ENCODE data around the gene DUSP5. TPM values are rescaled to one million over a fixed set of nuclear protein-coding genes. Genes with fewer than 3 reads are reported as not detected.

Gene DUSP5
- total and polyA plus RNA-seq, 3 donors from 2014 or later = 42.7 to 57.5 (median 42.8) TPM

- no peak for DNase-seq
- H3K27ac ChIP-seq = no peak overlapping the region
- 83 to 92% methylated on average over 6 of the region's 6 CpGs for WGBS, 2 donors
- intact Hi-C loops (cut with DNase I; ENCODE audit: low total_unique reads) = no loop called here
- peaks cover 17% of the 10 kb centered on the region for H3K4me1 ChIP-seq
- no peak for TF ChIP-seq POLR2A (IDR thresholded peaks at IDR 0.05)
- TF ChIP-seq, protein P1, sequence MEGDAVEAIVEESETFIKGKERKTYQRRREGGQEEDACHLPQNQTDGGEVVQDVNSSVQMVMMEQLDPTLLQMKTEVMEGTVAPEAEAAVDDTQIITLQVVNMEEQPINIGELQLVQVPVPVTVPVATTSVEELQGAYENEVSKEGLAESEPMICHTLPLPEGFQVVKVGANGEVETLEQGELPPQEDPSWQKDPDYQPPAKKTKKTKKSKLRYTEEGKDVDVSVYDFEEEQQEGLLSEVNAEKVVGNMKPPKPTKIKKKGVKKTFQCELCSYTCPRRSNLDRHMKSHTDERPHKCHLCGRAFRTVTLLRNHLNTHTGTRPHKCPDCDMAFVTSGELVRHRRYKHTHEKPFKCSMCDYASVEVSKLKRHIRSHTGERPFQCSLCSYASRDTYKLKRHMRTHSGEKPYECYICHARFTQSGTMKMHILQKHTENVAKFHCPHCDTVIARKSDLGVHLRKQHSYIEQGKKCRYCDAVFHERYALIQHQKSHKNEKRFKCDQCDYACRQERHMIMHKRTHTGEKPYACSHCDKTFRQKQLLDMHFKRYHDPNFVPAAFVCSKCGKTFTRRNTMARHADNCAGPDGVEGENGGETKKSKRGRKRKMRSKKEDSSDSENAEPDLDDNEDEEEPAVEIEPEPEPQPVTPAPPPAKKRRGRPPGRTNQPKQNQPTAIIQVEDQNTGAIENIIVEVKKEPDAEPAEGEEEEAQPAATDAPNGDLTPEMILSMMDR (IDR thresholded peaks at IDR 0.05) = no peak
- H3K4me3 ChIP-seq = no peak overlapping the region
- no peaks in the 10 kb centered on the region for H3K27me3 ChIP-seq
- no peaks in the 10 kb centered on the region for H3K36me3 ChIP-seq (ENCODE audit: low read depth, missing control alignments)
- H3K9me3 ChIP-seq = no peaks in the 10 kb centered on the region
These were observed 9.6 kb downstream of the DUSP5 start for GRCh38 chr10:110507346-110507745.

DNA sequence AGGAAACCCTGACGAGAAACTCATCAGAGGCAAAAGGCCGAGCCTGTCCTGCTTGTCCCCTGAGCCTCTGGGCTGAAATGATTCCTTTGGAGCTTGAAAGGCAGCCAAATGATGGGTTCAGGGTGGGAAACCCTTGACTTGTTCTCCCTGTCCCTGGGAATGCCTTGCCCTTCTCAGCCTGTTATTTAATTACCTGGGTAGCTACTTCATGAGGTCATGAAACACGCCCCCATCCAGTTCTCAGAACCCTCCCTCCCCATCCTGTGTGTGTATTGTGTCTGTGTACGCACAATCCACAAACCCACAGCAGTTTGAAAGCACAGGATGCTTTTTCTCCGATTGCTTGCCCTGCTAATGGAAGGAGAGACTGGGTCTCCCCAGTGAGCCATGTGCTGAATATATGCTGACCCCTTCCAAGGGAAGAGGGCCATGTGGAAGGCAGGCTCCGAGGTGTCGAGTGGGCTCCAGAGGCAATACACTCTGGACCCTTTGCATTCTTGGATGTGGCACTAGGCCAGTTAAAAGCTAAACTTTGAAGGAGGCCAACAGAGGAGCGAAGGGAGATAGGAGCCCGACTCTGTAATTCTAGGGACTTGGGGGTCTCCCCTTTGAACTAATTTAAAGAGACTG, 10.6 kb downstream of the DUSP5 start:
- no peak for DNase-seq
- Histone ChIP-seq H3K4me1 (peaks cover 8% of the 10 kb centered on the region), H3K27me3 (no peaks in the 10 kb centered on the region), H3K4me3 (no peak overlapping the region), H3K9me3 (no peaks in the 10 kb centered on the region), H3K27ac (no peak overlapping the region), H3K36me3 (ENCODE audit: low read depth, missing control alignments) (no peaks in the 10 kb centered on the region)
- intact Hi-C loops (cut with DNase I; ENCODE audit: low total_unique reads) = no loop called here
- WGBS, 2 donors = 72 to 87% methylated on average over 9 of the region's 9 CpGs
- no peak for TF ChIP-seq POLR2A (IDR thresholded peaks at IDR 0.05)
- TF ChIP-seq, protein P1 (IDR thresholded peaks at IDR 0.05) = no peak

DNA sequence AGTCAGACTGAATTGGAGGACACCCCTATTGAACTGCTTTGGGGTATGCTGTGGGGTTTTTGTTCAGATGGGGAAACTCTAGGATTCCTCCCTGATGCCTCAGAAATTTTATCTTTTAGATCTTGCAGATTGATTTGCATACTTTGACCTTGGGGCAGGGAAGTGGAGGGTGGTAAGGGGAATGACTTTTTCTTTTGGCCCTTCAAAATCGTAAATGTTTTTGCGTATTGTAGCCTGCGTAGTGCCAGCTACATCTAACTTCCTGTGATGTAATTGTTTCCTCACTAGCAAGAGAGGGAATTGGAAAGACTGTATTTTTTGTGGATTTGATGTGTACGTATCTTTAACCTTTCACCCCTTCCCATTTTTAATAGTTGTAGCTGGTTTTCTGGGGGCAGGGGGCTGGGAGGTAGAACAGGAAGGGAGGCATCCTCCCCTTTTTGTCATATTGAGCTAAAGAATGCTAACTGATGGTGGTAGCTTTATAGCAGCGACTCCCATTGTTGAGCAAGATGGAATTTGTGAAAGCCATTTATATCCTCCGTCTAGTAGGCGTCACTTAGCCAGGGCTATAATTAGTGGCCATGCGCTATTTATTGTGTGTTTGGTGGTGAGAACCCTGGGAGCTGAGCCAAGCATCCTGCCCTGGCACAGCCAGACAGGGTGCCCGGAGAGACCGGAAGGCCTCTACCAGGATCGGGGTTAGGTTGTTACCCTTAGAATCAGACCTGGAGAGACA, 11.3 kb downstream of the DUSP5 start:
- 77 to 92% methylated on average over 11 of the region's 11 CpGs for WGBS, 2 donors
- H3K4me1 ChIP-seq = peaks cover 1% of the 10 kb centered on the region
- H3K9me3 ChIP-seq = no peaks in the 10 kb centered on the region
- no peak for TF ChIP-seq POLR2A (IDR thresholded peaks at IDR 0.05)
- TF ChIP-seq, protein P1 (IDR thresholded peaks at IDR 0.05) = no peak
- H3K36me3 ChIP-seq (ENCODE audit: low read depth, missing control alignments) = no peaks in the 10 kb centered on the region
- H3K4me3 ChIP-seq = no peak overlapping the region
- H3K27ac ChIP-seq = no peak overlapping the region
- no peak for DNase-seq
- no peaks in the 10 kb centered on the region for H3K27me3 ChIP-seq
- intact Hi-C loops (cut with DNase I; ENCODE audit: low total_unique reads) = no loop called here

- Histone ChIP-seq H3K9me3 (no peaks in the 10 kb centered on the region), H3K36me3 (ENCODE audit: low read depth, missing control alignments) (no peaks in the 10 kb centered on the region), H3K27ac (no peak overlapping the region), H3K27me3 (no peaks in the 10 kb centered on the region), H3K4me1 (no peaks in the 10 kb centered on the region), H3K4me3 (no peak overlapping the region)
- TF ChIP-seq POLR2A (IDR thresholded peaks at IDR 0.05) = no peak
- TF ChIP-seq, protein P1 (IDR thresholded peaks at IDR 0.05) = no peak
- intact Hi-C loops (cut with DNase I; ENCODE audit: low total_unique reads) = no loop called here
- DNase-seq = no peak
- 93 to 100% methylated on average over 2 of the region's 2 CpGs for WGBS, 2 donors
These were observed 11.9 kb downstream of the DUSP5 start for GRCh38 chr10:110509560-110509959.
